MM.1S (cell line): ENCODE results near the gene NAB2.

Source experiments
- EZH2 ChIP-seq: fragments of 300-600 bp; sonication (generic); optimal IDR thresholded peaks from 2 replicates; pipeline ENCODE3; 2017; ENCODE audit warnings: low read depth, mild to moderate bottlenecking, antibody characterized with exemption, low read length, mixed read lengths
- EZH2phosphoT487 ChIP-seq: fragments of 300-600 bp; sonication (generic); IDR thresholded peaks from 2 replicates; pipeline ENCODE4 v1.6.1; 2018; ENCODE audit warnings: antibody characterized with exemption, low read length
- TF ChIP-seq, protein P1 (sequence below): fragments of 300-600 bp; sonication (generic); IDR thresholded peaks from 2 replicates; pipeline ENCODE4 v1.5.1; 2016; ENCODE audit warnings: antibody characterized with exemption, low read length, mixed read lengths

DNA sequence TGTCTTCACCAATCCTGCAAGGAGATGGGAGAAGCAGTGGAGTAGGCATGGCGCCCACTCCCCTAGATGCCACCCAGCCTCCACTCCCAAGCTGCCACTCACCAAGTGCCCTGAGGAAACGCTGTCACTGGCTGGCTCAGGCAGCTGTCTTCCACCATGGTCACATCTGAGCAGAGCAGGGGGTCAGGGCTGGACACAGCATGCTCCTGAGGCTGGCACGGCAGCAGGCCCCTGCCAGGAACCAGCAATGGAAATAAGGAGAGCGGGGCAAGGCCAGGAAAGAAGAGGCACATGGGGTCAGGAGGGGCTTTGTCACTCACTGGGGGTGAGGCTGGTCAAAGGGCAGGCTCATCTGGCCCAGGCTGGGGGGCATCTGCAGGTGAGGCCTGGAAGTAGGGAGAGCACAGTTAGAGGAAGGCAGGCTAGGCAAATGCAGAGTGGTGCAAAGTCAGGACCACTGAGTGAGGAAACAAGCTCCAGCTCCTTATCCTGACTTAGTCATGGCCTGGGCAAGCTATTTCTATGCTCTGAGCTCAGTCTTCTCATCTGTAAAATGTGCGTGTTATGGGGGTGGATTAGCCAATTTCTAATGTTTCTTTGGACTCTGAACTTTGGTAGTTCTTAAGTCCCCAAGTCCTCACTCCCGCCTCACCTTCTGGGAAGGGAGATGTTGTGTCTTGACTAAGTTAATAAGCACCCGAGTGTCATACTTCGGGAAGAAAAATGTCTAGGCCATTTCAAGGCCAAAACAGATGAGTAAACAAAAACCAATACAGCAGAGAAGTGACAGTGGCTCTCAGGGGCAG lies 8.0 kb downstream of the NAB2 start:
- TF ChIP-seq, protein P1, sequence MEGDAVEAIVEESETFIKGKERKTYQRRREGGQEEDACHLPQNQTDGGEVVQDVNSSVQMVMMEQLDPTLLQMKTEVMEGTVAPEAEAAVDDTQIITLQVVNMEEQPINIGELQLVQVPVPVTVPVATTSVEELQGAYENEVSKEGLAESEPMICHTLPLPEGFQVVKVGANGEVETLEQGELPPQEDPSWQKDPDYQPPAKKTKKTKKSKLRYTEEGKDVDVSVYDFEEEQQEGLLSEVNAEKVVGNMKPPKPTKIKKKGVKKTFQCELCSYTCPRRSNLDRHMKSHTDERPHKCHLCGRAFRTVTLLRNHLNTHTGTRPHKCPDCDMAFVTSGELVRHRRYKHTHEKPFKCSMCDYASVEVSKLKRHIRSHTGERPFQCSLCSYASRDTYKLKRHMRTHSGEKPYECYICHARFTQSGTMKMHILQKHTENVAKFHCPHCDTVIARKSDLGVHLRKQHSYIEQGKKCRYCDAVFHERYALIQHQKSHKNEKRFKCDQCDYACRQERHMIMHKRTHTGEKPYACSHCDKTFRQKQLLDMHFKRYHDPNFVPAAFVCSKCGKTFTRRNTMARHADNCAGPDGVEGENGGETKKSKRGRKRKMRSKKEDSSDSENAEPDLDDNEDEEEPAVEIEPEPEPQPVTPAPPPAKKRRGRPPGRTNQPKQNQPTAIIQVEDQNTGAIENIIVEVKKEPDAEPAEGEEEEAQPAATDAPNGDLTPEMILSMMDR, result no peak
- TF ChIP-seq EZH2 (no peak), EZH2phosphoT487 (no peak)
